HepG2 (cell line): ENCODE measurements around the gene GPR25. TPM values are rescaled to one million over a fixed set of nuclear protein-coding genes. Genes with fewer than 3 reads are reported as not detected.

Experiments
- CENPT ChIP-seq: sonication (generic); formaldehyde crosslinking; IDR thresholded peaks from 2 replicates; pipeline ENCODE4 v1.8.0; 2022; ENCODE audit warnings: low read depth, mild to moderate bottlenecking, moderate library complexity, missing genetic modification reagents
- NFKBIZ ChIP-seq: IDR thresholded peaks from 2 replicates; pipeline ENCODE4 v1.6.1; 2018; ENCODE audit warnings: missing genetic modification reagents, missing compliant biosample characterization
- SRSF1 ChIP-seq: fragments of 200-400 bp; formaldehyde crosslinking; optimal IDR thresholded peaks from 2 replicates; pipeline ENCODE3; 2017; ENCODE audit warnings: mild to moderate bottlenecking, low read depth, low read length, moderate library complexity
- STAG1 ChIP-seq: sonication (generic); formaldehyde crosslinking; IDR thresholded peaks from 2 replicates; pipeline ENCODE4 v1.4.0; 2020; ENCODE audit warnings: missing genetic modification reagents
- ZNF317 ChIP-seq: sonication (generic); formaldehyde crosslinking; IDR thresholded peaks from 2 replicates; pipeline ENCODE4 v1.5.0; 2020; ENCODE audit warnings: mild to moderate bottlenecking, missing genetic modification reagents
- ZNF367 ChIP-seq: sonication (generic); formaldehyde crosslinking; IDR thresholded peaks from 2 replicates; pipeline ENCODE4 v1.4.0; 2020; ENCODE audit warnings: missing genetic modification reagents, borderline replicate concordance
- ZNF737 ChIP-seq: sonication (generic); formaldehyde crosslinking; IDR thresholded peaks from 2 replicates; pipeline ENCODE4 v1.5.0; 2020; ENCODE audit warnings: missing genetic modification reagents, mild to moderate bottlenecking, borderline replicate concordance
- ZNF75D ChIP-seq: sonication (generic); formaldehyde crosslinking; IDR thresholded peaks from 2 replicates; pipeline ENCODE4 v1.8.1; 2023; ENCODE audit warnings: missing genetic modification reagents, mild to moderate bottlenecking, borderline replicate concordance
- ZSCAN21 ChIP-seq: sonication (generic); formaldehyde crosslinking; IDR thresholded peaks from 2 replicates; pipeline ENCODE4 v1.8.0; 2022; ENCODE audit warnings: mild to moderate bottlenecking, missing genetic modification reagents, moderate library complexity, borderline replicate concordance
- polyA plus RNA-seq, 8 experiments: library from polyadenylated mRNA; depleted of rRNA in 3 of 8; stranded (reverse) in 7 of 8; unstranded in 1 of 8; fragments of >200 nt; fragmentation: Illumina TruSeq in 4 of 8; extraction: Trizol in 4 of 8; gene quantifications; 2 replicates each; pipeline versions ENCODE4 v1.2.1 to v1.2.3, GENCODE V29; 2011 to 2016; ENCODE audit warnings: low read depth in 4 of 8, missing spikeins in 1 of 8, mixed read lengths in 1 of 8; ENCODE audit not compliant: insufficient read depth in 1 of 8
- total RNA-seq, 5 experiments: library from RNA; depleted of rRNA; stranded (reverse); fragments of >200 nt; fragmentation: Illumina TruSeq; extraction: Trizol; gene quantifications; 2 replicates each; pipeline ENCODE4 v1.2.3, GENCODE V29; 2016; ENCODE audit warnings: low read depth in 1 of 5
- TF ChIP-seq, protein P1 (sequence below): IDR thresholded peaks from 2 replicates; pipeline ENCODE4 v1.6.1; 2016; ENCODE audit warnings: missing compliant biosample characterization, missing genetic modification reagents, borderline replicate concordance
- TF ChIP-seq, protein P2 (sequence below): sonication (generic); formaldehyde crosslinking; IDR thresholded peaks from 2 replicates; pipeline ENCODE4 v1.4.0; 2020; ENCODE audit warnings: missing genetic modification reagents, borderline replicate concordance
- TF ChIP-seq, protein P3 (sequence below): sonication (generic); formaldehyde crosslinking; conservative IDR thresholded peaks from 2 replicates; pipeline ENCODE4 v1.8.1; 2023; ENCODE audit warnings: missing genetic modification reagents
- TF ChIP-seq, protein P4 (sequence below), 2 experiments: fragments of 450-650 bp in 1 of 2; sonication (generic) in 1 of 2; formaldehyde crosslinking in 1 of 2; IDR thresholded peaks; 2 replicates each; pipeline versions ENCODE4 v1.6.1 to v1.8.0; 2016 to 2022; ENCODE audit warnings: antibody characterized with exemption in 1 of 2, mild to moderate bottlenecking in 1 of 2, missing genetic modification reagents in 1 of 2

GPR25 gene
- total and polyA plus RNA-seq, 2 of the 13 experiments (the other 11 are each of a cell fraction or from before 2014, with no cell fraction given) = not detected

DNA sequence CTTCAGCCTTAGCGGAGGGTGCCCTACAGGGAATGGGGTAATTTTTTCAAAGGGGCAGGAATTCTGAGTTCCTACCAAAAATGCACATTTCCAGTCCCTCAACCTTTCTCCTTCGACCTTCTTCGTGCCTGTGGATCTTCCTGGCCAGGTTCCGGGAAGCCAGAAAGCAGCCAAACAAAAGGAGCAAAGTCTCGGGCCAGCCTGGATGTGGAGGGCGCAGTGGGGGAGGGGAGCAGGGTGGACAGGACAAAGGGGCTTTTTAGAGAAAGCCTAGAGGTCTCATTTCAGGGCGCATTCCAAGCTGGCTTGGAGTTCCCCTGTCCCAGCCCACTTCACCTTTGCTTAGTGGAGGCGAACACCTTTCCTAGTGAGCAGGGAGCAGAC lies 19.0 kb downstream of the GPR25 start (continued):
- TF ChIP-seq, protein P1, sequence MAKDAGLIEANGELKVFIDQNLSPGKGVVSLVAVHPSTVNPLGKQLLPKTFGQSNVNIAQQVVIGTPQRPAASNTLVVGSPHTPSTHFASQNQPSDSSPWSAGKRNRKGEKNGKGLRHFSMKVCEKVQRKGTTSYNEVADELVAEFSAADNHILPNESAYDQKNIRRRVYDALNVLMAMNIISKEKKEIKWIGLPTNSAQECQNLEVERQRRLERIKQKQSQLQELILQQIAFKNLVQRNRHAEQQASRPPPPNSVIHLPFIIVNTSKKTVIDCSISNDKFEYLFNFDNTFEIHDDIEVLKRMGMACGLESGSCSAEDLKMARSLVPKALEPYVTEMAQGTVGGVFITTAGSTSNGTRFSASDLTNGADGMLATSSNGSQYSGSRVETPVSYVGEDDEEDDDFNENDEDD = no peak; the same call in 1 of the 2 replicates
- no peak for TF ChIP-seq SRSF1
- TF ChIP-seq NFKBIZ (CRISPR knock-in tag) = no peak
- no peak; the same call in 1 of the 2 replicates for TF ChIP-seq CENPT (CRISPR knock-in tag)
- peak; percentile 37; the same call in 1 of the 2 replicates for TF ChIP-seq ZNF317
- TF ChIP-seq, protein P2, sequence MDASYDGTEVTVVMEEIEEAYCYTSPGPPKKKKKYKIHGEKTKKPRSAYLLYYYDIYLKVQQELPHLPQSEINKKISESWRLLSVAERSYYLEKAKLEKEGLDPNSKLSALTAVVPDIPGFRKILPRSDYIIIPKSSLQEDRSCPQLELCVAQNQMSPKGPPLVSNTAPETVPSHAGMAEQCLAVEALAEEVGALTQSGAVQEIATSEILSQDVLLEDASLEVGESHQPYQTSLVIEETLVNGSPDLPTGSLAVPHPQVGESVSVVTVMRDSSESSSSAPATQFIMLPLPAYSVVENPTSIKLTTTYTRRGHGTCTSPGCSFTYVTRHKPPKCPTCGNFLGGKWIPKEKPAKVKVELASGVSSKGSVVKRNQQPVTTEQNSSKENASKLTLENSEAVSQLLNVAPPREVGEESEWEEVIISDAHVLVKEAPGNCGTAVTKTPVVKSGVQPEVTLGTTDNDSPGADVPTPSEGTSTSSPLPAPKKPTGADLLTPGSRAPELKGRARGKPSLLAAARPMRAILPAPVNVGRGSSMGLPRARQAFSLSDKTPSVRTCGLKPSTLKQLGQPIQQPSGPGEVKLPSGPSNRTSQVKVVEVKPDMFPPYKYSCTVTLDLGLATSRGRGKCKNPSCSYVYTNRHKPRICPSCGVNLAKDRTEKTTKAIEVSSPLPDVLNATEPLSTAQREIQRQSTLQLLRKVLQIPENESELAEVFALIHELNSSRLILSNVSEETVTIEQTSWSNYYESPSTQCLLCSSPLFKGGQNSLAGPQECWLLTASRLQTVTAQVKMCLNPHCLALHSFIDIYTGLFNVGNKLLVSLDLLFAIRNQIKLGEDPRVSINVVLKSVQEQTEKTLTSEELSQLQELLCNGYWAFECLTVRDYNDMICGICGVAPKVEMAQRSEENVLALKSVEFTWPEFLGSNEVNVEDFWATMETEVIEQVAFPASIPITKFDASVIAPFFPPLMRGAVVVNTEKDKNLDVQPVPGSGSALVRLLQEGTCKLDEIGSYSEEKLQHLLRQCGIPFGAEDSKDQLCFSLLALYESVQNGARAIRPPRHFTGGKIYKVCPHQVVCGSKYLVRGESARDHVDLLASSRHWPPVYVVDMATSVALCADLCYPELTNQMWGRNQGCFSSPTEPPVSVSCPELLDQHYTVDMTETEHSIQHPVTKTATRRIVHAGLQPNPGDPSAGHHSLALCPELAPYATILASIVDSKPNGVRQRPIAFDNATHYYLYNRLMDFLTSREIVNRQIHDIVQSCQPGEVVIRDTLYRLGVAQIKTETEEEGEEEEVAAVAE (CRISPR knock-in tag) = no peak
- no peak for TF ChIP-seq ZNF367
- TF ChIP-seq STAG1 = no peak
- TF ChIP-seq ZSCAN21 (CRISPR knock-in tag) = no peak
- TF ChIP-seq, protein P3, sequence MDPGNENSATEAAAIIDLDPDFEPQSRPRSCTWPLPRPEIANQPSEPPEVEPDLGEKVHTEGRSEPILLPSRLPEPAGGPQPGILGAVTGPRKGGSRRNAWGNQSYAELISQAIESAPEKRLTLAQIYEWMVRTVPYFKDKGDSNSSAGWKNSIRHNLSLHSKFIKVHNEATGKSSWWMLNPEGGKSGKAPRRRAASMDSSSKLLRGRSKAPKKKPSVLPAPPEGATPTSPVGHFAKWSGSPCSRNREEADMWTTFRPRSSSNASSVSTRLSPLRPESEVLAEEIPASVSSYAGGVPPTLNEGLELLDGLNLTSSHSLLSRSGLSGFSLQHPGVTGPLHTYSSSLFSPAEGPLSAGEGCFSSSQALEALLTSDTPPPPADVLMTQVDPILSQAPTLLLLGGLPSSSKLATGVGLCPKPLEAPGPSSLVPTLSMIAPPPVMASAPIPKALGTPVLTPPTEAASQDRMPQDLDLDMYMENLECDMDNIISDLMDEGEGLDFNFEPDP (CRISPR knock-in tag) = no peak
- TF ChIP-seq ZNF75D = no peak
- TF ChIP-seq ZNF737 (CRISPR knock-in tag) = no peak
- TF ChIP-seq, protein P4, sequence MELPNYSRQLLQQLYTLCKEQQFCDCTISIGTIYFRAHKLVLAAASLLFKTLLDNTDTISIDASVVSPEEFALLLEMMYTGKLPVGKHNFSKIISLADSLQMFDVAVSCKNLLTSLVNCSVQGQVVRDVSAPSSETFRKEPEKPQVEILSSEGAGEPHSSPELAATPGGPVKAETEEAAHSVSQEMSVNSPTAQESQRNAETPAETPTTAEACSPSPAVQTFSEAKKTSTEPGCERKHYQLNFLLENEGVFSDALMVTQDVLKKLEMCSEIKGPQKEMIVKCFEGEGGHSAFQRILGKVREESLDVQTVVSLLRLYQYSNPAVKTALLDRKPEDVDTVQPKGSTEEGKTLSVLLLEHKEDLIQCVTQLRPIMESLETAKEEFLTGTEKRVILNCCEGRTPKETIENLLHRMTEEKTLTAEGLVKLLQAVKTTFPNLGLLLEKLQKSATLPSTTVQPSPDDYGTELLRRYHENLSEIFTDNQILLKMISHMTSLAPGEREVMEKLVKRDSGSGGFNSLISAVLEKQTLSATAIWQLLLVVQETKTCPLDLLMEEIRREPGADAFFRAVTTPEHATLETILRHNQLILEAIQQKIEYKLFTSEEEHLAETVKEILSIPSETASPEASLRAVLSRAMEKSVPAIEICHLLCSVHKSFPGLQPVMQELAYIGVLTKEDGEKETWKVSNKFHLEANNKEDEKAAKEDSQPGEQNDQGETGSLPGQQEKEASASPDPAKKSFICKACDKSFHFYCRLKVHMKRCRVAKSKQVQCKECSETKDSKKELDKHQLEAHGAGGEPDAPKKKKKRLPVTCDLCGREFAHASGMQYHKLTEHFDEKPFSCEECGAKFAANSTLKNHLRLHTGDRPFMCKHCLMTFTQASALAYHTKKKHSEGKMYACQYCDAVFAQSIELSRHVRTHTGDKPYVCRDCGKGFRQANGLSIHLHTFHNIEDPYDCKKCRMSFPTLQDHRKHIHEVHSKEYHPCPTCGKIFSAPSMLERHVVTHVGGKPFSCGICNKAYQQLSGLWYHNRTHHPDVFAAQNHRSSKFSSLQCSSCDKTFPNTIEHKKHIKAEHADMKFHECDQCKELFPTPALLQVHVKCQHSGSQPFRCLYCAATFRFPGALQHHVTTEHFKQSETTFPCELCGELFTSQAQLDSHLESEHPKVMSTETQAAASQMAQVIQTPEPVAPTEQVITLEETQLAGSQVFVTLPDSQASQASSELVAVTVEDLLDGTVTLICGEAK (IDR thresholded peaks at IDR 0.05) = no peak
- TF ChIP-seq, protein P4 (CRISPR knock-in tag; IDR thresholded peaks at IDR 0.05) = no peak
